DLD1 (cell line): ENCODE results near the gene B3GNT4.
"Not testable (repeated sequence)": the region's sequence is repeated elsewhere in the genome, so short reads cannot be mapped to it uniquely, and the experiment has no call there.

Experiments
- in situ Hi-C: cut with HindIII; loops from 2 replicates; pipeline ENCODE4 v1.10.0; 2017; ENCODE audit warnings: low sequenced_read_pairs

The B3GNT4 gene

GRCh38 chr12:122187466-122187865, 16.0 kb upstream of the B3GNT4 start:
- in situ Hi-C loops = no loop called here

GRCh38 chr12:122189626-122190475, 13.7 kb upstream of the B3GNT4 start:
- in situ Hi-C loops = no loop called here

DNA sequence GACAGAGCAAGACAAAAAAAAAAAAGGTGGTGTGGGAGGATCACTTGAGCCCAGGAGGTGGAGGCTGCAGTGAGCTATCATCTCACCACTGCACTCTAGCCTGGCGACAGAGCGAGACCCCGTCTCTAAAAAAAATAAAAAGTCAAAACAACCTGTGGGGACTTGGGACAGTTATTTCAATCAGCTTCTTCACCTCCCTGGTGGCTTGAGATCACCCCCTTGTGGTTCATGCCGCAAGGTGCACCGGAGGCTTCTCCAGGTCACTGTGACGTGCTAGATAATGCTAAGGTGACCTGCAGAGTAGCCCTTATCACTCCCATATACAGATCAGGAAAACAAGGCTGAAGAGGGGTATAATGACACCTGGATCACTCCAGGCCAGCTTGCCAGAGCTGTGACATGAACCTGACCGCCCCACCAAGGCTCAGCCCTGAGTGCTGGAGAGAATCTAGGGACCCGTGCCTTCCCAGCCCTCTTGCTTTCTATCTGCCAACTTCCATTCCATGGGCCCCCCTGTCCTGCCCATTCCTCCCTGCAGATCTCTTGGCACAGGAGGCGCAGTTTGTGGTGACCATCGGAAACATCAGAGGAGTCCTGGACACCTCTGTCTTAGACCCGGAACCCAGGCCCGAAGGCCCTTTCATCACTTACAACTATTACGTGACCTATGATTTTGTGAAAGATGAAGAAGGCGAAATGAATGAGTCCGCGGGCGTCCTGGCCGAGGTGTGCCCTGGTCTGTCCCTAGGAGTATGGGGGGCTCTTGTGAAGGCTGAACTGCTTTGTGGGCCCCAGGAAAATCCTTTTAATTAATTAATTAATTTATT, 12.5 kb upstream of the B3GNT4 start:
- in situ Hi-C loops = no loop called here

DNA sequence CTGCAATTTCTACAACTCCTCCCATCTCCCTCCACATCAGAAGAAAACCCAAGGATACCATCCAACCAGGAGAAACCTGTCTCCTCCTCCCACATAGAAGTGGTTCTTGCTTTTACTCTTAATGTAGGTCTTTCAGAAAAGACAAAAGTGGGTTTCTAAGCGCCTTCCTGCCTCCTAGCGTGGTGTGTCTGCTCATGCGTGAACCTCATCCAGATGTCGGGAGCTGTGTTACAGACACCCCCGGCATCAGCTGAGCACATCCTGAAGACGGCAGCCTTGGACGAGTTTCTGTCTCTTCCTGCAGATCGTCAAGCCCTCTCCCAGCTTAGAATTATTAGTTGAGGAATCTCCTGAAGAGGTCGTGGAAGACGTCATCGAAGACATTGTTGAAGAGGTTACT, 11.1 kb upstream of the B3GNT4 start:
- in situ Hi-C loops = no loop called here

DNA sequence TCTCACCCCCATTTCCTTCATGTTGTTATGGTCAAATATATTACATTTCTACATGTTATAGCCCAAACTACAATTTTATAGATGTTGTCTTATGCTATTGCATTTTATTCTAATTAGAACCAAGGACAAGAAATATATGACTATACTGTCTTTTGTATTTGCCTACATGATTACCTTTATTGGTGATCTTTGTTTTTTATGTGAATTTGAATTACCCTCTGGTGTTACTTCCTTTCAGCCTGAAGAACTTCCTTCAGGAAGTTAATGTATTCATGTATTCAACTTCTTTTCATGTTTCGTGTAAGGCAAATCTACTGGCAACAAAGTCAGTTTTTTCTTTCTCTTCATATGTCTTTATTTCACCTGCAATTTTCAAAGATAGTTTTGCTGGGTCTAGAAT, 8.7 kb upstream of the B3GNT4 start:
- in situ Hi-C loops = no loop called here

GRCh38 chr12:122195405-122195804, 8.1 kb upstream of the B3GNT4 start:
- in situ Hi-C loops = no loop called here

- in situ Hi-C loops = no loop called here
Observed at GRCh38 chr12:122197612-122197966, 5.9 kb upstream of the B3GNT4 start.

DNA sequence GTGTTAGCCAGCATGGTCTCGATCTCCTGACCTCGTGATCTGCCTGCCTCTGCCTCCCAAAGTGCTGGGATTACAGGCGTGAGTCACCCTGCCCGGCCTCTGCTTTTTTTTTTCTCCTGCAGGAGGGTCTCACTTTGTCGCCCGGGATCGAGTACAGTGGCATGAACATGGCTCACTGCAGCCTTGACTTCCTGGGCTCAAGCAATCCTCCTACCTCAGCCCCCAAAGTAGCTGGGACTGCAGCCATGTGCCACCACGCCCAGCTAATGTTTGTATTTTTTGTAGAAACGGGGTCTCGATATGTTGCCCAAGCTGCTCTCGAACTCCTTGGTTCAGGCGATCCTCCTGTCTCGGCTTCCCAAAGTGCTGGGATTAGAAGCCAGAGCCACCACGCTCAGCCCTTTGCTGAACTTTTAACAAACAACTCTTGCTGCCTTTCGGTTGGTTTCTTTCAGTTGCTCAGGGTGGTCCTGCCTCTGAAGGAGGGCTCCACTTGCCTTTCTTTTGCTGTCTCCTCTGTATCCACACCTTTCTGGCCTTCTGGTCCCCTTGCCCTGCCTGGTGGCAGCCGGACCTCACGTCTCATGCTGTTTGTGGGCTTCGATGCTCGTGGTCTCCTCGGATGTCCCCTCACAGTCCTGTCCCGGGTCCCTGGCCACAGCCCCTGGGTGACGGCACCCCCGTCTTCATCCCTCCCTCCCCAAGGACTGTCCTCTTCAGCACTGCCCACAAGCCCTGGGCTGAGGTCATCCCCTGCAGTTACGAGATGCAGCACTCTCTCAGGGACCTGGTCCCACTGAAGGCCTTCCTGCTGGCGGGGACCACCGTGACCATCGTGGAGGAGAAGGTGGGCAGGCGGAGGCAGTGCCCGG, 3.8 kb upstream of the B3GNT4 start:
- in situ Hi-C loops = no loop called here

DNA sequence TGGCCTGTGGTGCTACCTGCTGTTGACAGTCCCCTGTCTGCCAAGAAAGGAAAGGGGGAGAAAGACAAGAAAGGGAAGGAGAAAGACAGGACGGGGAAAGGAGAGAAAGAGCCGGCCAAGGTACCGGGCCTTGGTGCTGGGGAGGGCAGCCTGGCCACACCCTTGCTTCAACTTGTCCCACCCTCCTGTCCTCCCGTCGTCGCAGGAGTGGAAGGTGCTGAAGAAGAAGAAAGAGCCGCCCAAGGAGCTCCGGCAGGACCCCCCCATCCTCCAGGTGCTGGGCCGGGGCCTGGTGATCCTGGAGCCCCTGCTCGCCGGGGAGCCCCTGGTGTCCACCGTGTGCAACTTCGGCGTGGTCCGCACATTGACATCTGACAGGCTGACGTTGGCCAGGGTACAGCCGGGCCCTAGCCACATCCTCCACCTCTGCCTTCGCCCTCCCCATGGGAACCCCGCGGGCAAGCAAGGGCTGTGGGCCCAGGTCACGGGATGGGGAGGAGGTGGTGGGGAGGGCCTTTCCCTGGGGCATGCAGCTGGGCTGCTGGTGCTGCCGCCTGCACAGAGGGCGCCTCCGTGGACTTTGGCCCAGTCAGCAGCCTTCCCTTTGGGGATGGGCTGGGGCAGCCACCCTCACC, 2.9 kb upstream of the B3GNT4 start:
- in situ Hi-C loops = no loop called here

DNA sequence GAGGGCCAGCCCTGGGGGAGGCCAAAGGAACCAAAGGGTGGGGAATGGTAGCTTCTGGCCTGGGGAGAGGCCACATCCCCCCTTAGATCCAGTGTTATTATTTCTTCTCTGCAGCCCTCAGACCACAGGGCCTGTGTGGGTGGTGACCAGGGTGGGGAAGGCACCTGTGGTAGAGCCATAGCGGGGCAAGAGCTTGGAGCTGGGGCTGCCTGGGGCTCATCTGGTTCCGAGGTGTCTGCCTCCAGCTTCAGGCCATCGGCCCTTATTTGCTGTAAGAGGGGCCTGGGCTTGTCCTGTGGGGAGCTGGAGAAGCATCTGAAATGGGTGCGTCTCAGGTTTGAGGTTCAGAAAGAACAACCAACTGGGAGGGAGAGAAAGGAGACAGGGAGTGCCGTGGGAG, 2.1 kb upstream of the B3GNT4 start:
- in situ Hi-C loops = no loop called here

DNA sequence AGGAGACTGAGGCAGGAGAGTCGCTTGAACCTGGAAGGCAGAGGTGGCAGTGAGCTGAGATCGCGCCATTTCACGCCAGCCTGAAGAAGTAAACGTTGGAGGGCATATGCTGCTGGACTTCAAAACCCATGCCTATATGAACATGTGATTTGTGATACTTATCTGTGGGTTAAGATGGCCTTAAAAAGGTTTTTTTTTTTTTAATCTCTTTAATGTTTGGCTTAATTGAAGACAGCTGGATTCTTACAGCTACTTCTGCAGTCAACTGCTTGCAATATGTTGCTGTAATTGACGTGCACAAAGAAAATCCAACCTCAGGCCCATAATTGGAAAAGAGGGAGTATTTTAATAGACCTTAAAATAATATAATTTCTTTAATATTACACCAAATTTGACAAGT, 1.5 kb upstream of the B3GNT4 start:
- in situ Hi-C loops = no loop called here

- in situ Hi-C loops = not testable (repeated sequence)
Observed at GRCh38 chr12:122202811-122203210, 698 bp upstream of the B3GNT4 start.

DNA sequence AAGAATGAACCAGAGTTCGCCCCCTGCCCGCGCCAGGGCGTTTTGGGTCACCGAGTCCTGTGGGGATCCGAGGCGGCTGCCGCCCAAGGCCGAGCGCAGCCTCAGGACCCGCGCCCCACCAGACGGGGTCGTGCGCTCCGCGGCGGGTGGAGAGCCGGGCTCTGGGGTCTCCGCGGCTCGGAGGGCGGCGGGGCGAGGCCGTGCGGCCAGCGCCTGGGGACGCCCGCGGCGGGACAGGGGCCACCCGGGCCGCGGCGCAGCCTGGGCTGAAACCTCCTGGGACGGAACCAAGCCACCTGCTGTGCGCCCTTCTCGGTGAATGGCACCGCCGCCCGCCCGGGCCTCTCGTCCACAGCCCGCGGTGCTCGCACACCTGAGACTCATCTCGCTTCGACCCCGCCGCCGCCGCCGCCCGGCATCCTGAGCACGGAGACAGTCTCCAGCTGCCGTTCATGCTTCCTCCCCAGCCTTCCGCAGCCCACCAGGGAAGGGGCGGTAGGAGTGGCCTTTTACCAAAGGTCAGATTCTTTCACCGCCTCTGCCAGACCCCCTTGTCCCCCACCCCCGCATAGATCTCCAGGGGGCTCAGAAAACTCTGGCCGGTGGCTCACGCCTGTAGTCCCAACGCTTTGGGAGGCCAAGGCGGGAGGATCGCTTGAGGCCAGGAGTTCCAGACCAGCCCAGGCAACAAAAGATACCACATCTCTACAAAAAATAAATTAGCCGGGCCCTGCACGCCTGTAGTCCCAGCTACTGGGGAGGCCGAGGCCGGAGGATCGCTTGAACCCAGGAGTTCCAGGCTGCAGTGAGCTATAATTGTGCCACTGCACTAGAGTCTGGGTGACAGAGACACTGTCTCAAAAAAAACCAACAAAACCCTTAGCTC, 901 bp downstream of the B3GNT4 start:
- in situ Hi-C loops = no loop called here

DNA sequence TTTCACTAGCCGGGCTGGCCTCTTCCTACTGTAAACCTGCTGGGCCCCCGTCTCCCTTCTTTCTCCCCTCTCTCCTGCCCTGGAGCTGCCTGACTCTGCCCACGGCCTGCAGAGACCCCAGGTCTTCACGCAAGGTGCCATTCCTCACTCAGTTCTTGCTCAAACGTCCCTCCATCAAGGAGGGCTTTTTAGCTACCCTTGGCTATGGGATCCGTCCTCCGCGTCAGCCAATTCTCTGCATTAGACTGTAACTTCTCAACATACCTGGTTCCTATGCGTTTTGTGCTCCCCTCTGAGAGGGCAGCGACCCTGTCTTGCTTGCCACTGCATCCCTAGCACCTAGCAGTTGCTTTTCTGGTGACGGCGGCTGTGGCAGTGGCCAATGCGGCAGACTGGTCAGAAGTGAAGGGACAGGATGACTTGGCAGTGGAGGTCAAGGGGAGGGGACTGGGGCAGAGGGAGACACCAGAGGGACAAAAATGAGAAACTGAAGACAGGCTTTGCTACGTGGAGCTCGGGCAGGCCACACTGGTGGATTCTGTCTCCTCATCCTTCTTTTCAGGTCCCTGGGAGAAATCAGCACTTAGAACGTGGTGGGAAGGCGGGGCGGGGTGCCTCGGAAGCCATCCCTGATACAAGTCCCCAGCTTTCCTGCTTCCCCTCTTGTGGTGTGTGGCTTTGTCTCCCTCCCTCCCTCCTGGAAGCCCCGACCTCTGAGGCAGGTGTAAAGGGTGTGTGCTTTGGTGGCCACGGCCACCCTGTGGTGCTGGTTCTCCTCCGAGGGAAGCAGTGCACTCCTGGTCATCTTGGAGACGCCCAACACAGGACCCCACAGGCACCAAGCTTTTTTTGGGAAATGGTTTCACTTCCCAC, 1.8 kb downstream of the B3GNT4 start:
- in situ Hi-C loops = no loop called here

- in situ Hi-C loops = no loop called here
Observed at GRCh38 chr12:122206111-122206881, 2.8 kb downstream of the B3GNT4 start.

GRCh38 chr12:122206976-122207375, 3.5 kb downstream of the B3GNT4 start:
- in situ Hi-C loops = no loop called here

DNA sequence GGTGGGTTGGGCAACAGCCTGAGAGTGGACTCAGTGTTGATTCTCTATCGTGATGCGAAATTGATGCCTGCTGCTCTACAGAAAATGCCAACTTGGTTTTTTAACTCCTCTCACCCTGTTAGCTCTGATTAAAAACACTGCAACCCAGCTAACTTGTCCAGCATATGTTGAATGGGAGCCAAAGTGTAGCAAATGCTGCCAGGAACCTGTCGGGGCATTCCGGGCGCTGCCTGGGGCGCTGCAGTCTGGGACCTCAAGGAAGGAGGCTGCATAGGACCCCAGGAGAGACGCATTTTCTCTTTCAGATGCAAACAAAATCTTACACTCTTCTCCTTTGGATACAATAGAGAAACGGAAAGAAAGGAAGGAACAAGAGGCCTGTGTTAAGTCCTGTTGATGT, 3.9 kb downstream of the B3GNT4 start:
- in situ Hi-C loops = no loop called here
